Fibroblast of skin of back (primary cell): ENCODE results near the gene PDGFD.

Source experiments
- DNase-seq: peaks from one replicate; pipeline ENCODE4 v3.0.0-alpha.2; 2013

Gene PDGFD

DNA sequence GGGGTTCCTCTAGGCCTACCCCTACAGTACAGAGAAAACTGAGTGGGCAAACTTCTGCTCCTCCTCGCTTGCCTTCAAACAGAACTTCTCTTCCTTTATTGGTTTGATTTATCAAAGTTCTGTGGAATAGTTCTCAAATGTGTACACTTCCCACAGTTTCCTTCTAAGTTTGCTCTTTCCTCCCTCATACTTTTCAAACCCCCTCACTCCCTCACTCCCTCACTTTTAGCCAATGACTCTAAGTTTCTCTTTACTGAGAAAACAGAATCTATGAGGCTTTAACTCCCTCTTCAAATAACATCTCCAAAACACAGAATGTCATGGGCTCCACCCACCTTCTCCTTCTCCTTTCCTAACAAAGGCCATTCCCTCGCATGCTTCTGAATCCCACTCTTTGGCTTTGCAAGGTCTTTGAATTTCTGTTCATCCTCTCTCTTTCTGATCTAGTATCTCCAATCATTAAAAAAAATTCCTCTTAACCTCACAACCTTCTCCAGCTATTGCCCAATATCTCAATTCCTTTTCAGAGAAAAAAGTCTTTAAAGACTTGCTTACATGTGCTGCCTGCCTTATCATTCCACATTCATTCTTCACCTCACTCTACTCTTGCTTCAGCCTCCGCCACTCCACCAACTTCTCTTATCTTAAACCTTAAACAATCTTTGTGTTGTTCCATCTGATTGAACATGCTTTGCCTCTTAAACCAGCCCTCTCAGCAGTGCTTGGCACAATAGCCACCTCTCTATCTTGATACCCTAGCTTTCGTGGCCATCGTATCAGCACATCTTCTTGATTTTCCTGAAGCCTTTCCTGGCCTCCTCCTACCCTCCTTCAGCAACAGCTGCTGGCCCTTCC is 70.3 kb downstream of the PDGFD start:
- DNase-seq: no peak

- DNase-seq: no peak
Measured at GRCh38 chr11:104092744-104093143, 71.2 kb downstream of the PDGFD start.

DNA sequence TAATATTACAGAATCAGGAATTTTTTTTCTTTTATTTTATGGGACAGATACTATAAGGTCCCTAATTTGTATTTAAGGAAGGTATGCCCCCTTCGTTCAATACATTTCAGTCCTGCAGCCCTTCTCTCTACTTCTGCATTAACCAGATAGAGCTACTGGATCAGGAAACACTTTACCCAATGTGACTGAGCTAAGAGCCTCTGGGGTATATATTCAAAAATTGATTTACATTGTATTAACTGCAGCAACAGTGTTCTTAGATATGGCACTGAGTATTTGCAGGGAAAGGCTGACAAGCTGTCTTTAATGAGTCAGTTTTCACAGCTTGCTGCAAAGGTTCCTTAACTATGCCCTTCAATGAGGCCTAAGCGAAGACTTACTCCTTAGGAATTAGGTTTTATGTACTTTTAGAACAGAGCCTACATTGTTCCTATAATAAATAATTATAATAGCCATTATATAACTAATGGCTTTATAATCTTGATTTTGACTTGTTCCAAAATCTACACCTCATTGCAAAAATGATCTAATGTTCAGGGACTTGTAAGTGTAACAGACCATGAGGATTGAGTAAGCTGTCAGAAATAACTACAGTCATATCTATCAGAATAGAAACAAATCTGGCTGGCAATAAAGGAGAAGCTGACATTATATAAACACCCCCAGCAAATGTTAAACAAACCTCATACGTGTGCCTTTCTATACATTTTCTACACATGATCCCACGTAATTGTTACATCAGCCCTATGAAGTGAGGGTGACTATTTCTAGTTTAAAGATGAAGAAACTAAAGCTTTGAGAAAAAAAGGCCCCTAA is 72.5 kb downstream of the PDGFD start:
- no peak for DNase-seq

DNA sequence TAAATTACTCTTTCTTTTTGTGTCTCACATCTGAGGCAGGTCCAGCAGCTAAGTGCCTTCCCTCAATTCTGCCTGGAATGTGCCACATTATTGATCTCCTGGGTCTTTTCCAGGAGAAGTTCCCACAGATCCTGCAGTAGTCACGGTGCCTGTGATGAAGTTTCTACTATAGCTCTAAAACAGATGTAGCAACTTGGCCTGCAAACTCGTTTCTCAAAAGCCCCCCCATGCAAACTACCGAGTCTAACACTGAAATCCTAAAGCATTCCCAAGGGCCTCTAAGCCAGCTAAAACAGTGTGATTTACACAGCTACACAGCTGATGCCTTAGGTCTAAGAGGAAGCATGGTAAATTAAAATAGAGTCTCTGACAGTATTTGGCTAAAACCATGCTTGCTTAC is 73.2 kb downstream of the PDGFD start:
- DNase-seq: no peak

- no peak for DNase-seq
Measured at GRCh38 chr11:104089481-104089880, 74.5 kb downstream of the PDGFD start.

GRCh38 chr11:104086621-104087020 is 77.3 kb downstream of the PDGFD start:
- no peak for DNase-seq

- no peak for DNase-seq
Measured at GRCh38 chr11:104078995-104079394, 85.0 kb downstream of the PDGFD start.

DNA sequence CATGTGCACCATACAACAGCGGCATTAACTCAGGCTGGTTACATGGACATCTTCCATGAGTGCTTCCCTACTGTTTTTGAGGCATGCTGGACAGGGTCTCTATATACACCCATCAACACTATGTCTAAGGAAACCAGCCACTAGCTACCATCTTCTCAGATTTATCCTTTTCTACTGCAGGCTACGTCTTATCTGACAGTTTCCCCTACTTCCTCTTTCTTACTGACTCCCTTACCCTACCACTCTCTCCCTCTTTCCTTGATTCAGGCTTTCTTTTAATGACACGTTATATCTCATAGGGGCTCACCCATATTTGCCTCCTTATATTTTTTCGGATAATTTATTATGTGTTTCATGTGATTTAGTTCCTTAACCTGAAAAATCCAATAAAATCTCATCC is 85.7 kb downstream of the PDGFD start:
- DNase-seq: no peak

DNA sequence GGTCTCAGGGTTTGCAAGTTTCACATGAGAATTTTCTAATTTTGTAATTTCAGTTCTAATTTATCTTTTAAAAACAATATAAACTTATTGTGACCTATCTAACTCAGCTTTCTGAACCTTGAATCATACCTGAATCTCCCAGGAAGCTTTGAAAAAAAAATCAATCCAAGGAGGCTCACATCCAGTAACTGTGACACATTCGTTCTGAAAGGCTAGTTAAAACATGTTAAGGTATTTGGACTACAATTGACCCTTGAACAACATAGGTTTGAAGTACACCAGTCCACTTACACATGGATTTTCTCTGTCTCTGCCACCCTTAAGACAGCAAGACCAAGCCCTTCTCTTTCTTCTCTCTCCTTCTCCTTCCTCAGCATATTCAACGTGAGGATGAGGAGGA is 87.5 kb downstream of the PDGFD start:
- DNase-seq: no peak

DNA sequence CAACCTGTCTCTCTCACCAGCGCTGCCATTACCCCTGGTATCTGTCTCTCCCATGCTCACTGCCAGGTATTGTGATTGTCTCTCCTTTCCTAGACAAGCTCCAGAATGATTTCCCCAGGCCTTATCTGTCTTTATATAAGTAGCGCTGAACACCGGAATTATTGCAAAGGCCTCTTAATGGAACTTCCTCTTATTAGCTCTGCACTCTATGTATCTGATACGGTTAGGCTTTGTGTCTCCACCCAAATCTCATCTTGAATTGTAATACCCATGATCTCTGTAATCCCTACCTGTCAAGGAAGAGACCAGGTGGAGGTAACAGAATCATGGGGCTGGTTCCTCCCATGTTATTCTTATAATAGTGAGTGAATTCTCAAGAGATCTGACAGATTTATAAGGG is 88.2 kb downstream of the PDGFD start:
- DNase-seq: no peak

DNA sequence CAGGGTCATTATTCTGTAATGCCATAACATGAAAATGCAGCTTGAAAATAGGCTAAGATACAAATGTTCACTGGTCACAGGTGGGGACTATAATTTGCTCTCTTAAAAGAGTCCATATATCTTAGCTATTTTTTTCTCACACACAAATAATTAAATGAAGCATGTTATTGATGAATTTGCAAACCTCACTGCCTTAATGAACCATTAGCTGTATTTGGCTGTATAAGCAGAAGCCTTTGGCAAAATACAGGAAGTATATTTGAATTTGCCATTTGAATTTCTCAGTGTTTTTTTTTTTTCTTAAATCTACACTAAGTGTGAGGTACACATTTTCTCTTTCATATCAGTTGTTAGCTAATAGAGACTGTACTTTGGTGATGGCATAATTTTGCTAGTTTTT is 88.9 kb downstream of the PDGFD start:
- no peak for DNase-seq

DNA sequence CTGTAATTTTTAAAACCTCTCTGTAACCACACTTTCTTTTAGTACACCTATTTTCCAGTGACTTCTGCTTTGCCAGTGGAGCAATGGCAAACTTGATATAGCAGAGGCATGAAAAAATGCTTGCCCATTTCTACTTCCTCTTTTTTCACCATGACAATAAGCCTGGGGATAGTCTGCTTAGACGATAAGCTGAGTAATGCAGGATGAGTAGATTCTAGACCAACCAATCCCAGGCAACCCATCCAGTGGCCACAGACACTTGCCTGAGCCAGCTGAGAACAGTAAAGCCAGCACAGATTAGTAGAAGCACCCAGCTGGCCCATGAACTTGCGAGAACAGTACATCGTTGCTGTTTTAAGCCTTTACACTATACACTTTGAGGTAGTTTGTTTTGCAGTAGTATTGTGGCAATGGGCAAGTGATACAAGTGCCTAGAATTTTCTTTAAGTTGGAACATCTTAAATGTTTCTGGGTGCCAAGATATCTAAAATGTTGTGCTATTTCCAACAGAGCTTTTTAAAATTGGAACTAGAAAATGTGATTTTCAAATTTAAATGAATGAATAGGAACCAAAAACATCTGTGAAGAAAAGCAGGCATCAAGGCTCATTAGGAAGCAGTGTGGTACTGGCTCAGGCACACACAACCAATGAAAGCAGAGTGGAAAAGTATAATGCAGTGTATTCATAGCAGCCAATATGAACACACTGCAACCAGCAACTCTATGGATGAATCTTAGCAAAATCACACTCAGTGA is 89.8 kb downstream of the PDGFD start:
- DNase-seq: peak; percentile 4

DNA sequence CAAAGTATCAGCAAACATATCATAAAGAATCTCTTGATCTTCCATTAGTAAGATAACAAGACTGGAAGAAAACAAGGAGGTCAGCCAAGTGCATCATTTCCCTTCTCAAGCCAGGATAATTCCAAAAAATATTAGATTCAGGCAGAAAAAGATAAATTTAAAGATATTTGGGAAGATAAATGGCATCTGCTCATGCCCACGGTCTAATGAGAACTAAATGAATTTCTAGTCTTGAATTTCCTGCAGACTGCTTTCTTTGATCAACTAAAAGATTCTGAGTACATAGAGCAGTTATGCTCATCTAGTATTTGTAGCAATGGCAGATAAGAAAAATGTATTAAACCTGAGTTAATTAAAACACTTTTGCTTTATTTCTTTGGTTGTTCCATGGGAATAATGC is 96.4 kb downstream of the PDGFD start:
- no peak for DNase-seq

DNA sequence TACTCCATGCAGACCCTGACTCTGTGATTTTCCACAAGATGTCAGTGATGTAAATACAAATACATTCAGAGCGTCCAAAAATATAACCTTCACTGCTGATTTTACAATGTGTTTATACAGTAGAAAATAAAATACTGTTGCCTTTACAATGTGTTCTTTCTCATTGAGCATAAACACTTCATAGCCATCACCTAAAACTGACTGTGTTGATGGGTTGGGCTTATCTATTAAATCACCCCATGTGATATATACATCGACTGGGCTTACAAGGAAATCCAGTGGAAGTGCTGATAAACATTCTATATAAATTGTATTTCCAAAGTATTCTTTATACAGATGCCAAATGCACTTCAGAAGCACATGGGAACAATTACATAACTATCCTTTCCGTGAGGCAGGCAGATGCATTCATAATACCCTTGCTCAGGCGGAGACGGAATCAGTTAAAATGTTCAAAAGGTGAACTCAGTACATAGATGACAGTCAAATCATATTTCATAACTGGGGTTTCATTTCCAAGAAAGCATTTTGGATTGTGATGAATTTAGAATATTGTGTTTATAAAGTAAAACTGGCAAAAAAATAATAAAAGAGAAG is 99.8 kb downstream of the PDGFD start:
- no peak for DNase-seq

- no peak for DNase-seq
Measured at GRCh38 chr11:104061853-104062521, 102.0 kb downstream of the PDGFD start.

- DNase-seq: no peak
Measured at GRCh38 chr11:104060820-104061219, 103.1 kb downstream of the PDGFD start.

GRCh38 chr11:104060004-104060794 is 103.7 kb downstream of the PDGFD start:
- DNase-seq: no peak

DNA sequence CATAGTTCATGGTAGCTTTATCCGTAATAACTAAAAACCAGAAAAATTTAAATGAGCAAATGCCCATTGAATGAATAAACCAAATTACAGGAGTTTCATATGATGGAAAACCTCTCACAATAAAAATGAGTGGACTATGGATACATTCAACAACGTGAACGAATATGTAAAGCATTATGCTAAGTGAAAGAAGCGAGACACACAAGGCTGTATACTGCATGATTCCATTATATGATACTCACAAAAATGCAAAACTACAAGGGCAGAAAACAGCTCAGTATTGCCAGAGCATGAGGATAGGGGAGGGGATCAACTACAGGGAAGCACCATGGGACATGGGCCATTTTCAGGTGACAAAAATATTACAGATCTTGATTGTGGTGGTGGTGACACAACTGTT is 105.3 kb downstream of the PDGFD start:
- no peak for DNase-seq

DNA sequence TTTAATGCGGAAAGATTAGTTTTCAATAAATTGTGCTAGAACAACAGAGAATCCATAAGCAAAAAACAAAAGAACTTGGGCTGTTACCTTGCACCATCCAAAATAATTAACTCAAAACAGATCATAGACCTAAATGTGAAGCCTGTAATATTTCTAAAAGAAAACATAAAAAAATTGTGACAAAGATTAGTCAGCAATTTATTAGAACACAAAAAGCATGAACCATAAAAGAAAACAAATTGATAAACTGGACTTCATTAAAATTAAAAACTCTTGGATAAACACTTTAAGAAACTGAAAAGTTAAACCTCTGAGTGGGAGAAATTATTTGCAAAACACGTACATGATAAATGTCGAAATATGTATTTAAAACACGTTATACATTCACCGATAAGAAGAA is 106.0 kb downstream of the PDGFD start:
- DNase-seq: no peak

GRCh38 chr11:104055596-104055995 is 108.4 kb downstream of the PDGFD start:
- no peak for DNase-seq

DNA sequence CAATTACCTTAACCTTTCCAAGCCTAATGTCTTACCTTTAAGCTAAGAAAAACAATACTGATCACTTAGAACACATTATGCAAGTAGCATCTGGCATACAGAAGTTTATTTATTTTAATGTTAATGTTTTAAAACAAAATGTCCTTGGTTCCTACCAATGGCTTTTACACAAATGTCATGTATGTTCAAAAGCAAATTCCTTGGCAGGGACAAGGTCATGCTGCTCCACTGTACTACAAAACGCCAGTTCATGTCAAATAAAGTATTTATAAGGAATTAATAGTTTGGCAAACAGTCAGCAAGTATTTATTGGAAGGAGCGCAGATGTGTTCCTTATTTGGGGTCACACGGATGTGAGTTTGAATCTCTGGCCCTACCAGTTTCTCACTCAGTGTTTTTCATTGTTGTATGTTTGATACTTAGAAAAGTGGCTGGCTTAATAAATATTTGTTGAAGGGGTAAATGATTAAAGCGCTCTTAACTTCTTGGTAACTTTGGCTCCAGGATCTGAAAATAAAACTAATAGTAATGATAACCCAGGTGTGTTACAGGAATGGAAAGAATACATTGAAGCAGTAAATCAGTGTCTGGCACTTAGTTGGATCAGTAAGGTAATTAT is 108.9 kb downstream of the PDGFD start:
- DNase-seq: no peak
